Ascending aorta (tissue), 2 donors: ENCODE measurements around the gene HOXC6. TPM values are rescaled to one million over a fixed set of nuclear protein-coding genes. Genes with fewer than 3 reads are reported as not detected.

Source experiments
- DNase-seq, 2 donors: peaks; one replicate each; pipeline ENCODE4 v3.0.0-alpha.2; 2019; ENCODE audit warnings: low spot score in 2 of 2
- H3K27ac ChIP-seq, 2 donors: fragments of 200-600 bp; sonication (generic); one replicate each; pipeline ENCODE4 v1.5.1; 2016 to 2017; ENCODE audit warnings: mild to moderate bottlenecking in 1 of 2
- H3K27me3 ChIP-seq: fragments of 200-600 bp; sonication (generic); one replicate; pipeline ENCODE4 v1.5.1; 2017
- H3K36me3 ChIP-seq, 2 donors: fragments of 200-600 bp; sonication (generic); one replicate each; pipeline ENCODE4 v1.5.1; 2016
- H3K4me1 ChIP-seq, 2 donors: fragments of 200-600 bp; sonication (generic); one replicate each; pipeline ENCODE4 v1.5.1; 2016 to 2017; ENCODE audit warnings: mild to moderate bottlenecking in 1 of 2
- H3K4me3 ChIP-seq, 2 donors: fragments of 200-600 bp; sonication (generic); one replicate each; pipeline ENCODE4 v1.5.1; 2016 to 2017; ENCODE audit warnings: mild to moderate bottlenecking in 1 of 2
- H3K9me3 ChIP-seq, 2 donors: fragments of 200-600 bp; sonication (generic); one replicate each; pipeline ENCODE4 v1.5.1; 2016
- CTCF ChIP-seq, 3 experiments: fragments of 200-600 bp in 2 of 3; fragments of 450-650 bp in 1 of 3; sonication (generic) in 2 of 3; IDR thresholded peaks; one replicate each; pipeline ENCODE4 v1.5.1; 2016 to 2019; ENCODE audit warnings: antibody characterized with exemption in 3 of 3, mild to moderate bottlenecking in 1 of 3, moderate library complexity in 1 of 3
- intact Hi-C: fragments of 100-400 bp; cut with DNase I; formaldehyde crosslinking; loops from one replicate; pipeline ENCODE4 v1.15.1; 2023
- total RNA-seq: library from RNA; depleted of rRNA; stranded (reverse); fragments of >200 nt; gene quantifications from one replicate; pipeline ENCODE4 v1.1.0, GENCODE V29; 2016

Gene HOXC6
- total RNA-seq, 1 donor from 2014 or later, result 7.6 TPM

GRCh38 chr12:54019091-54019811 is 9.0 kb upstream of the HOXC6 start:
- Histone ChIP-seq H3K27ac (peak overlapping the region; percentile 94 to 96), H3K27me3 (no peaks in the 10 kb centered on the region), H3K4me1 (peaks cover 0 to 10% of the 10 kb centered on the region in 2 donors), H3K9me3 (no peaks in the 10 kb centered on the region), H3K36me3 (no peaks in the 10 kb centered on the region), H3K4me3 (peak overlapping the region; percentile 47 to 71)
- DNase-seq, result no peak
- intact Hi-C loops, result loop anchor here (2.0 to 10.0 kb wide), 5 partner anchors 16 to 336 kb away; partner anchors contain the start of genes CBX5 and HNRNPA1
- no peak for TF ChIP-seq CTCF (IDR thresholded peaks at IDR 0.05)

DNA sequence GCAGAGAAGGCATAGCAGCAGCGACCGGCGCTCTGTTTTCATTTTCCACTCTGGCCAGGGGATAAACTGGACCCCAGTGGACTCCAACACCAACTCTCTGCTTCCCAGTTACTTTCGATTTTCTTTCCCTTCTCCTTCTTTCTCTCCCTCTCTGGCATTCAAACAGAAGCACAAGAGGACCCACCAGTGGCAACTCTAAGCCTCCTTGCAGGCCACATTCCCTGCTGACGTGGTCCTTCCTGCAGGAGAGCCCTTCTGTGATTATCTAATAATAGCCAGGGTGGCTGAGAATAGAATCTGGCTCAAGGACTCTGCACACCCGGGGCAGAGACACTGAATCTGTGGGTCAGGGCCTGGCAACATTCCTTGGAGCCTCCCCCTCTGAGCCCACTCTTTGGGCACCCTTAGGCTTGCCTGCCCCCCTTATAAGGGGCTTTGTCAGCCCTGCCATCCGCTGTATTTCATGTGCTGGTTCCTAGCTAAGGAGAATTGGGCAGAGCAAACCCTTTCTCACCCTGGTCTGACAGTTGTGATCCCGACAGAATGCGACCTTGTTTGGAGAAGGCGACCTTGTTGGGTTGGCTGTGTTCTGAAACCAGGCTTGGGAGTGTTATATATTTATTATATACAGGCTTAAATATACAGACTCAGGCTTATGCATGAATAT is 8.2 kb upstream of the HOXC6 start:
- Histone ChIP-seq H3K9me3 (no peaks in the 10 kb centered on the region), H3K27ac (peak overlapping the region; percentile 94 to 96), H3K4me3 (peak overlapping the region; percentile 47 to 71), H3K27me3 (no peaks in the 10 kb centered on the region), H3K36me3 (no peaks in the 10 kb centered on the region), H3K4me1 (peaks cover 0 to 10% of the 10 kb centered on the region in 2 donors)
- TF ChIP-seq CTCF (IDR thresholded peaks at IDR 0.05), result no peak
- DNase-seq, result peak in 1 of 2 donors; percentile 76
- intact Hi-C loops, result loop anchor here (2.0 to 10.0 kb wide), 5 partner anchors 15 to 335 kb away; partner anchors contain the start of genes CBX5 and HNRNPA1

GRCh38 chr12:54020591-54021405 is 7.4 kb upstream of the HOXC6 start:
- H3K4me1 ChIP-seq, result peaks cover 0 to 10% of the 10 kb centered on the region in 2 donors
- H3K4me3 ChIP-seq, result peak overlapping the region in 1 of 2 donors; percentile 71
- no peaks in the 10 kb centered on the region for H3K36me3 ChIP-seq
- H3K27me3 ChIP-seq, result no peaks in the 10 kb centered on the region
- intact Hi-C loops, result no loop called here
- DNase-seq, result no peak
- TF ChIP-seq CTCF (IDR thresholded peaks at IDR 0.05), result no peak
- H3K27ac ChIP-seq, result peak overlapping the region; percentile 94 to 96
- H3K9me3 ChIP-seq, result no peaks in the 10 kb centered on the region

GRCh38 chr12:54021432-54022013 is 6.7 kb upstream of the HOXC6 start:
- H3K4me1 ChIP-seq, result peaks cover 0 to 8% of the 10 kb centered on the region in 2 donors
- intact Hi-C loops, result no loop called here
- no peak for TF ChIP-seq CTCF (IDR thresholded peaks at IDR 0.05)
- H3K27ac ChIP-seq, result peak overlapping the region in 1 of 2 donors; percentile 94
- H3K36me3 ChIP-seq, result no peaks in the 10 kb centered on the region
- H3K9me3 ChIP-seq, result no peaks in the 10 kb centered on the region
- no peak overlapping the region for H3K4me3 ChIP-seq
- H3K27me3 ChIP-seq, result no peaks in the 10 kb centered on the region
- no peak for DNase-seq
